ENCODE measurements around the gene GALNT16.

The GALNT16 gene

GRCh38 chr14:69339426-69339825 lies 79.5 kb downstream of the GALNT16 start:
- DNase-seq (ENCODE audit: low read depth) = no peak

GRCh38 chr14:69342928-69343525 lies 83.1 kb downstream of the GALNT16 start:
- DNase-seq (ENCODE audit: low read depth) = no peak

GRCh38 chr14:69344171-69344570 lies 84.2 kb downstream of the GALNT16 start:
- no peak for DNase-seq (ENCODE audit: low read depth)

- no peak for DNase-seq (ENCODE audit: low read depth)
These were observed 85.4 kb downstream of the GALNT16 start for GRCh38 chr14:69345402-69345801.

- no peak for DNase-seq (ENCODE audit: low read depth)
These were observed 86.8 kb downstream of the GALNT16 start for GRCh38 chr14:69346710-69347109.

GRCh38 chr14:69349091-69349777 lies 89.3 kb downstream of the GALNT16 start:
- no peak for DNase-seq (ENCODE audit: low read depth)

GRCh38 chr14:69350892-69351291 lies 90.9 kb downstream of the GALNT16 start:
- no peak for DNase-seq (ENCODE audit: low read depth)

- DNase-seq (ENCODE audit: low read depth) = no peak
These were observed 91.4 kb downstream of the GALNT16 start for GRCh38 chr14:69351385-69351784.

GRCh38 chr14:69351911-69352310 lies 92.0 kb downstream of the GALNT16 start:
- DNase-seq (ENCODE audit: low read depth) = no peak

- DNase-seq (ENCODE audit: low read depth) = no peak
These were observed 93.2 kb downstream of the GALNT16 start for GRCh38 chr14:69353168-69353567.

GRCh38 chr14:69354383-69355153 lies 94.6 kb downstream of the GALNT16 start:
- peak; percentile 36 for DNase-seq (ENCODE audit: low read depth)

GRCh38 chr14:69355154-69355597 lies 95.2 kb downstream of the GALNT16 start:
- DNase-seq (ENCODE audit: low read depth) = no peak

- DNase-seq (ENCODE audit: low read depth) = no peak
These were observed 95.8 kb downstream of the GALNT16 start for GRCh38 chr14:69355607-69356281.

- no peak for DNase-seq (ENCODE audit: low read depth)
These were observed 97.1 kb downstream of the GALNT16 start for GRCh38 chr14:69356903-69357543.

GRCh38 chr14:69357544-69358200 lies 97.7 kb downstream of the GALNT16 start:
- DNase-seq (ENCODE audit: low read depth) = no peak

GRCh38 chr14:69358233-69358963 lies 98.4 kb downstream of the GALNT16 start:
- peak; percentile 11 for DNase-seq (ENCODE audit: low read depth)

GRCh38 chr14:69358966-69359365 lies 99.0 kb downstream of the GALNT16 start:
- no peak for DNase-seq (ENCODE audit: low read depth)

GRCh38 chr14:69360438-69361108 lies 100.6 kb downstream of the GALNT16 start:
- no peak for DNase-seq (ENCODE audit: low read depth)

- no peak for DNase-seq (ENCODE audit: low read depth)
These were observed 103.1 kb downstream of the GALNT16 start for GRCh38 chr14:69363055-69363454.

GRCh38 chr14:69363964-69364363 lies 104.0 kb downstream of the GALNT16 start:
- DNase-seq (ENCODE audit: low read depth) = no peak
